AG09319 (cell line): Measurements from ENCODE around the gene PPP2R5A.

Source experiments
- DNase-seq: peaks from one replicate; pipeline ENCODE4 v3.0.0-alpha.2; 2010; ENCODE audit warnings: low read depth; ENCODE audit errors: extremely low read depth
- CTCF ChIP-seq: IDR thresholded peaks from 2 replicates; pipeline ENCODE4 v1.5.1; 2011; ENCODE audit warnings: low read depth, mild to moderate bottlenecking, inconsistent platforms, low read length, moderate library complexity

The PPP2R5A gene

GRCh38 chr1:212242288-212242984 lies 42.8 kb upstream of the PPP2R5A start:
- DNase-seq = no peak
- TF ChIP-seq CTCF = no peak

- TF ChIP-seq CTCF = no peak
- no peak for DNase-seq
Measured at GRCh38 chr1:212242985-212243308, 42.3 kb upstream of the PPP2R5A start.

- no peak for DNase-seq
- TF ChIP-seq CTCF = no peak
Measured at GRCh38 chr1:212244441-212244840, 40.8 kb upstream of the PPP2R5A start.

GRCh38 chr1:212247179-212247721 lies 38.0 kb upstream of the PPP2R5A start:
- DNase-seq = no peak

GRCh38 chr1:212247988-212248387 lies 37.2 kb upstream of the PPP2R5A start:
- DNase-seq = no peak
- no peak for TF ChIP-seq CTCF

More at GRCh38 chr1:212247179-212247721, 38.0 kb upstream of the PPP2R5A start:
- no peak for TF ChIP-seq CTCF

- no peak for TF ChIP-seq CTCF
- no peak for DNase-seq
Measured at GRCh38 chr1:212254853-212255363, 30.3 kb upstream of the PPP2R5A start.

GRCh38 chr1:212255705-212256307 lies 29.4 kb upstream of the PPP2R5A start:
- TF ChIP-seq CTCF = no peak
- DNase-seq = no peak
